ENCODE measurements around the gene NCOA6.
A peak's percentile ranks its signal among the peaks of the same experiment; 100 is the strongest.
"Not testable (repeated sequence)": the region's sequence is repeated elsewhere in the genome, so short reads cannot be mapped to it uniquely, and the experiment has no call there.

NCOA6 gene

DNA sequence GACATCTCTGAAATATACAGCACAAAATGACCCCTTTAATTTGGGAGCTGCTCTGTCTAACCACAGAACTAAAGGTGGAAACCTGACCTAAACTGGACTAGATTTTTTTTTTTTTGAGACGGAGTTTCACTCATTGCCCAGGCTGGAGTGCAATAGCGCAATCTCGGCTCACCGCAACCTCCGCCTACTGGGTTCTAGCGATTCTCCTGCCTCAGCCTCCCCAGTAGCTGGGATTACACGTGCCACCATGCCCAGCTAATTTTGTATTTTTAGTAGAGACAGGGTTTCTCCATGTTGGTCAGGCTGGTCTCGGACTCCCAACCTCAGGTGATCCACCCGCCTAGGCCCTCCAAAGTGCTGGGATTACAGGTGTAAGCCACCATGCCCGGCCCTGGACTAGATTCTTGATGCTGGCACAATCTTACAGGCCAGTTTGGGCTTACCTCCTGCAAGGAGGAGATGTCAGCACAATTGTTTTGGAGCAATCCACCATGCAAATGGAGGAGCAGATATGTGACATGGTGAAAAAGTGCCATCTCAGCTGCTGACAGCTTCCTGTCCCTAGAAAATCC, 111.4 kb downstream of the NCOA6 start:
- peaks cover 11% of the 10 kb centered on the region for H3K36me3 ChIP-seq (ENCODE audit: control insufficient read depth, insufficient read depth, low read length)

DNA sequence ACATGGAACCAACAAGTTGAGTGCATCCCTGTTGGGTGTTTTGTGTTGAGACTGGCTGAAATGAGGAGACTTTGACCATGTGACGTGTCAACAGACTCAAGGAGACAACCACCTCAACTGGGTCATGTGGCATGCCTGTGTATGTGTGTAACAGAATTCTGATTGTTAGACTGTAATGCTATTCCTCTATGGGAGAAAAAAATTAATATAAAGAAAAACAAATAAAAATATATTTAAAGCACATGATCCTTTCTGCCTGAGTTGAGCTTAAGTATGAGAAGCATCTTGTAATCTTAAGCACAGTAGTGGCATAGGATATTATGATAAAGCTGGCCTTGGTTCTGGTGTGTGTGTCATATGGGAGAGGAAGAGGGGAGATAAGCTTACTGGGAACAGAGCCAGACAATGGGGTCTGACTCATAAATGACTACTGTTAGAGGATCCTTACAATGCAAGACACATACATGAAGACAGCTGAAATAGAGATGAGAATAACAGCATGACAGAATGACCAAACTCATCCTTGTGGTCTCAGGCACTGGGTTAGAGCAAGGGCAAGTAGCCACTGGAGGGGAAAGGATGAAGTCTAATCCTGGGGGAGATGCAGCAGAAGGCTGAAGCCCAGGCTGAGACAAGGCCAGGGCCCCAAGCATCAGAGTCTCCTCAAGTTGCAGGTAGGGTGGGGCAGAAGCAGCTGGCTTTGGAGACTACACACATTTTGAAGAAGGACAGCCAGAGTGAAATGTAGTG, 112.1 kb downstream of the NCOA6 start:
- Histone ChIP-seq H3K4me1 (ENCODE audit: control insufficient read depth, insufficient read depth, low read length, poor library complexity, severe bottlenecking) (peaks cover 16% of the 10 kb centered on the region), H3K27ac (ENCODE audit: insufficient read depth, low read length, poor library complexity, severe bottlenecking) (no peak overlapping the region), H3K9me3 (ENCODE audit: control insufficient read depth, low read length) (no peaks in the 10 kb centered on the region), H3K27me3 (replicated peaks; ENCODE audit: control insufficient read depth, insufficient read depth, low read length, poor library complexity, severe bottlenecking) (no peaks in the 10 kb centered on the region), H3K4me3 (ENCODE audit: insufficient read depth, low read depth, low read length, poor library complexity, severe bottlenecking) (no peak overlapping the region), H3K36me3 (ENCODE audit: control insufficient read depth, insufficient read depth, low read length) (peaks cover 11% of the 10 kb centered on the region)
- no peak for DNase-seq

More for the DNA sequence above, 111.4 kb downstream of the NCOA6 start:
- H3K4me1 ChIP-seq (ENCODE audit: control insufficient read depth, insufficient read depth, low read length, poor library complexity, severe bottlenecking) = peaks cover 10% of the 10 kb centered on the region
- not testable (repeated sequence) for DNase-seq; H3K4me3 ChIP-seq (ENCODE audit: insufficient read depth, low read depth, low read length, poor library complexity, severe bottlenecking); H3K27me3 ChIP-seq (replicated peaks; ENCODE audit: control insufficient read depth, insufficient read depth, low read length, poor library complexity, severe bottlenecking); H3K9me3 ChIP-seq (ENCODE audit: control insufficient read depth, low read length); H3K27ac ChIP-seq (ENCODE audit: insufficient read depth, low read length, poor library complexity, severe bottlenecking)

GRCh38 chr20:34712525-34713192, 112.8 kb downstream of the NCOA6 start:
- Histone ChIP-seq H3K4me1 (ENCODE audit: control insufficient read depth, insufficient read depth, low read length, poor library complexity, severe bottlenecking) (peaks cover 16% of the 10 kb centered on the region), H3K4me3 (ENCODE audit: insufficient read depth, low read depth, low read length, poor library complexity, severe bottlenecking) (no peak overlapping the region), H3K27me3 (replicated peaks; ENCODE audit: control insufficient read depth, insufficient read depth, low read length, poor library complexity, severe bottlenecking) (no peaks in the 10 kb centered on the region), H3K27ac (ENCODE audit: insufficient read depth, low read length, poor library complexity, severe bottlenecking) (no peak overlapping the region), H3K36me3 (ENCODE audit: control insufficient read depth, insufficient read depth, low read length) (peaks cover 11% of the 10 kb centered on the region), H3K9me3 (ENCODE audit: control insufficient read depth, low read length) (no peaks in the 10 kb centered on the region)
- DNase-seq = no peak

DNA sequence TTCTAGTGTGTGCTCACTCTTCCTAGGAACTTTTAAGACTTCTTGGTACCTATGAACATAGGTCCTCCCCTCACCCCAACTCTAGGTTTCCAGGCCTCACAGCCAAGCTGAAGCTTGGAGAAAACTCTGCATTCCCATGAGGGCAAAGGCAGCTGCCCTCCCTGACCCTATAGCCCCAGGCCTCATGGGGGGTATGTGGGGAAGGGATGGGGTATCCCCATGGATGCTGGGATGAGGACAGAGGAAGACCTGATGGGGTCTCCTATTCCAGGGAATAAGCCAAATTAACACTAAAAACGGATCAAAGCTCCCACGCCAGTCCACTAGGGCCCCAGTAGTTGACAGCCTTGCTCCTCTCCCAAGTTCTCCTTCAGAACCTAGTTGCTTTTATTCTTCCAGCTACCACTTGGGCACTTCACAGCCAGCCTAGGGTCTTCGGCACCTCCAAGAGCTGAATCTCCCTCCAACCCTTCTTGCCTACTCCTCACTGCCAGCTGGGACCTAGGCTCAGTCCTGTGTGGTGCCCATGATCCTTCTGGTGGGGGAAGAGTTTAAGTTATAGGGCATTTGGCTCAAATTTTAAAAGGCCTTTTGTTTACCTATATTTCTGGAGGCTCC, 113.5 kb downstream of the NCOA6 start:
- DNase-seq = no peak
- peaks cover 16% of the 10 kb centered on the region for H3K4me1 ChIP-seq (ENCODE audit: control insufficient read depth, insufficient read depth, low read length, poor library complexity, severe bottlenecking)
- H3K27ac ChIP-seq (ENCODE audit: insufficient read depth, low read length, poor library complexity, severe bottlenecking) = no peak overlapping the region
- H3K4me3 ChIP-seq (ENCODE audit: insufficient read depth, low read depth, low read length, poor library complexity, severe bottlenecking) = no peak overlapping the region
- H3K9me3 ChIP-seq (ENCODE audit: control insufficient read depth, low read length) = no peaks in the 10 kb centered on the region
- no peaks in the 10 kb centered on the region for H3K27me3 ChIP-seq (replicated peaks; ENCODE audit: control insufficient read depth, insufficient read depth, low read length, poor library complexity, severe bottlenecking)
- H3K36me3 ChIP-seq (ENCODE audit: control insufficient read depth, insufficient read depth, low read length) = peaks cover 11% of the 10 kb centered on the region

DNA sequence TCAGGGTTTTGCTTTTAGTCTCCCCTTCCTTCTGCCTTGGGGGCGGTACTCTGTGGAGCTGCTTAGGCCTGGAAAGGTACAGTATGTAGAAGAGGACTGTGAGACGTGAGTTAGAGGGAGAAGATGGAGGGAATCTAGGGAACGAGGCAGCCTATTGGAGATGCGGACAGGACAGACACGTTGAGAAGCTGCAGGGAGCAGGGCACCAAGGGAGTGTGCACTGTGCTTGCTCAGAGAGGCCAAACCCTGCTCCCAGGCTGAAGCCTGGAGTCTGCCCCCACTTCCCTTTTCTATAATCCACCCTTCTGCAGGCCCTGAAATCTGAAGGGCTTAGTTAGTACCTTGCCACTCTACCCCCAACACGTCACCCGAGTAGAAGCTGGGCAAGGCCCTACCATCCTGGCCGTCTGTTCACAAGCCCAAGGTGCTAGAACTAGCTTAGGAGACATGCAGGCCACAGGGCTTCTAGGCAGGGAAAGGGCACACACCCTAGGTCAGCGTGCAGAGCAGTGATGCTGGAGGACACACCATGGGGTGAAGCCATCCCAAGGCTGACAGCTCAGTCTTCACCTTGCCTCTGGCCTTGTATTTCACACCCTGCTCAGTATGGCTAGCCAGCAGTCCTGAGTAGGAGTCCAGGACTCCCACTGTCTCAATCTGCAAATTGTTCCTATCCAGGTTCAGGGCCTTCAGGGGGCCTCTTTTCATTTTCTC, 114.4 kb downstream of the NCOA6 start:
- Histone ChIP-seq H3K27ac (ENCODE audit: insufficient read depth, low read length, poor library complexity, severe bottlenecking) (no peak overlapping the region), H3K4me3 (ENCODE audit: insufficient read depth, low read depth, low read length, poor library complexity, severe bottlenecking) (no peak overlapping the region), H3K27me3 (replicated peaks; ENCODE audit: control insufficient read depth, insufficient read depth, low read length, poor library complexity, severe bottlenecking) (no peaks in the 10 kb centered on the region), H3K36me3 (ENCODE audit: control insufficient read depth, insufficient read depth, low read length) (peaks cover 11% of the 10 kb centered on the region), H3K9me3 (ENCODE audit: control insufficient read depth, low read length) (no peaks in the 10 kb centered on the region), H3K4me1 (ENCODE audit: control insufficient read depth, insufficient read depth, low read length, poor library complexity, severe bottlenecking) (peaks cover 16% of the 10 kb centered on the region)
- no peak for DNase-seq

- peaks cover 10% of the 10 kb centered on the region for H3K36me3 ChIP-seq (ENCODE audit: control insufficient read depth, insufficient read depth, low read length)
- H3K27me3 ChIP-seq (replicated peaks; ENCODE audit: control insufficient read depth, insufficient read depth, low read length, poor library complexity, severe bottlenecking) = no peaks in the 10 kb centered on the region
- no peak overlapping the region for H3K27ac ChIP-seq (ENCODE audit: insufficient read depth, low read length, poor library complexity, severe bottlenecking)
- no peak for DNase-seq
- no peaks in the 10 kb centered on the region for H3K9me3 ChIP-seq (ENCODE audit: control insufficient read depth, low read length)
- no peak overlapping the region for H3K4me3 ChIP-seq (ENCODE audit: insufficient read depth, low read depth, low read length, poor library complexity, severe bottlenecking)
- H3K4me1 ChIP-seq (ENCODE audit: control insufficient read depth, insufficient read depth, low read length, poor library complexity, severe bottlenecking) = peaks cover 16% of the 10 kb centered on the region
These were observed 114.9 kb downstream of the NCOA6 start for GRCh38 chr20:34710568-34710839.

DNA sequence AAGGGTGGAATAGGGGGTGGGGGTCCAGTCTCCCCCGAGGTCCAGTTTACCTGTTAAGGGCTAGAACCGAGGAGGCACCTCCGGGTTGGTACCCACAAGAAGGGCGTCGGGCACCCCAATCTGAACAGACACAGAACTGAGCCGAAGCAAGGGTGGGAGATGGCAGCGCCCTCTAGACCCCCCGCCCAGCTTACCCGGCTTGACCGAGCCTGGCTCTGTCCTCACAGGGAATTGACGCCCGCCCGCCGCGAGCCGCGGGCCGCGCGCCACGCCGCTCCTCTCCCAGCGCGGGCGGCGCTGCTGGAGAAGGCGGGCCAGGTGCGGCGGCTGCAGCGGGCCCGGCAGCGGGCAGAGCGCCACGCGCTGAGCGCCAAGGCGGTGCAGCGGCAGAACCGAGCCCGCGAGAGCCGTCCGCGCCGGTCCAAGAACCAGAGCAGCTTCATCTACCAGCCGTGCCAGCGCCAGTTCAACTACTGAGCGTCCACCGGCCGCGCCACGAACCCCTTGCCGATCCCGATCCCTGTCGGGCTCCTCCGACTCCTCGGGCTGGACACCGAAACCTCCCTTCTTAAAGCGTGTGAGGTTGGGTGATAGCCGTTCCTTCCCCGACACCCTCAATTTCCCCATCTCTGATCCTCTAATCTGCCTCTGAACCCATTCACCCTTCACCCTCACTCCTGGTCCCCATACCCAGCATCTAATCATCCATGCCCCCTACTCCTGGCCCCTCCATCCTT, 115.5 kb downstream of the NCOA6 start:
- Histone ChIP-seq H3K27ac (ENCODE audit: insufficient read depth, low read length, poor library complexity, severe bottlenecking) (peak overlapping the region; percentile 77), H3K36me3 (ENCODE audit: control insufficient read depth, insufficient read depth, low read length) (peaks cover 5% of the 10 kb centered on the region), H3K27me3 (replicated peaks; ENCODE audit: control insufficient read depth, insufficient read depth, low read length, poor library complexity, severe bottlenecking) (no peaks in the 10 kb centered on the region), H3K4me3 (ENCODE audit: insufficient read depth, low read depth, low read length, poor library complexity, severe bottlenecking) (peak overlapping the region; percentile 80), H3K9me3 (ENCODE audit: control insufficient read depth, low read length) (no peaks in the 10 kb centered on the region), H3K4me1 (ENCODE audit: control insufficient read depth, insufficient read depth, low read length, poor library complexity, severe bottlenecking) (peaks cover 16% of the 10 kb centered on the region)
- DNase-seq = peak in 2 of 3 donors; percentile 53 to 64

- peak; percentile 70 to 77 (median 75) for DNase-seq
- H3K27me3 ChIP-seq (replicated peaks; ENCODE audit: control insufficient read depth, insufficient read depth, low read length, poor library complexity, severe bottlenecking) = no peaks in the 10 kb centered on the region
- peak overlapping the region; percentile 77 for H3K27ac ChIP-seq (ENCODE audit: insufficient read depth, low read length, poor library complexity, severe bottlenecking)
- H3K4me1 ChIP-seq (ENCODE audit: control insufficient read depth, insufficient read depth, low read length, poor library complexity, severe bottlenecking) = peaks cover 22% of the 10 kb centered on the region
- H3K36me3 ChIP-seq (ENCODE audit: control insufficient read depth, insufficient read depth, low read length) = peaks cover 2% of the 10 kb centered on the region
- no peaks in the 10 kb centered on the region for H3K9me3 ChIP-seq (ENCODE audit: control insufficient read depth, low read length)
- peak overlapping the region; percentile 80 for H3K4me3 ChIP-seq (ENCODE audit: insufficient read depth, low read depth, low read length, poor library complexity, severe bottlenecking)
These were observed 116.2 kb downstream of the NCOA6 start for GRCh38 chr20:34709044-34709830.

GRCh38 chr20:34708621-34709043, 116.8 kb downstream of the NCOA6 start:
- Histone ChIP-seq H3K4me1 (ENCODE audit: control insufficient read depth, insufficient read depth, low read length, poor library complexity, severe bottlenecking) (peaks cover 22% of the 10 kb centered on the region), H3K27ac (ENCODE audit: insufficient read depth, low read length, poor library complexity, severe bottlenecking) (peak overlapping the region; percentile 77), H3K27me3 (replicated peaks; ENCODE audit: control insufficient read depth, insufficient read depth, low read length, poor library complexity, severe bottlenecking) (no peaks in the 10 kb centered on the region), H3K4me3 (ENCODE audit: insufficient read depth, low read depth, low read length, poor library complexity, severe bottlenecking) (peak overlapping the region; percentile 80), H3K36me3 (ENCODE audit: control insufficient read depth, insufficient read depth, low read length) (no peaks in the 10 kb centered on the region), H3K9me3 (ENCODE audit: control insufficient read depth, low read length) (no peaks in the 10 kb centered on the region)
- DNase-seq = peak in 1 of 3 donors; percentile 15

All from effector memory CD4-positive, alpha-beta T cell (primary cell).